Ishikawa (cell line): ENCODE data around the gene CLCN2.

Source experiments
- CREB1 ChIP-seq: IDR thresholded peaks from 2 replicates; pipeline ENCODE4 v1.6.1; 2012; ENCODE audit warnings: low read depth
- EP300 ChIP-seq: IDR thresholded peaks from 2 replicates; pipeline ENCODE4 v1.6.1; 2012; ENCODE audit warnings: borderline replicate concordance
- TAF1 ChIP-seq: IDR thresholded peaks from 2 replicates; pipeline ENCODE4 v1.6.1; 2012; ENCODE audit warnings: low read depth, mild to moderate bottlenecking
- TF ChIP-seq, protein P1 (sequence below): IDR thresholded peaks from 2 replicates; pipeline ENCODE4 v1.6.1; 2012
- TF ChIP-seq, protein P2 (sequence below): IDR thresholded peaks from 2 replicates; pipeline ENCODE4 v1.6.1; 2012

DNA sequence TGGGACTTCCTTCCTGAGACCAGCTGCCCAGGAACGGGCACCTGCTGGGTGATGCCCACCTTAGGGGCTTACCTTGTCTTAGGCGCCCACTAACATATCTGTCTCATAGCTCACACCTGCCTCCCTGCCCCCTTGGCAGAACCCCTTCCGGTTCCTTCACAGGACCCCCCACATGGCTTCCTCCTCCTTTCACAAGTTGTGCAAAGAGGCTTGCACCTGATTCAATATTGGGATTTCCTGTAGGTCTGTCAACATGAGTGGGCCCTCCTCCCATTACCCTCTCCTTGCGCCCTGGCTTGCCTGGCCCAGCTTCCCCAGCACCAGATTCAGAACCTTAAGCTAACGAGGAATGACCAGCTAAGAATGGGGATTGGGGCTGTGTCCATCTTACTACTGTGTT is 16.0 kb upstream of the CLCN2 start:
- TF ChIP-seq, protein P1, sequence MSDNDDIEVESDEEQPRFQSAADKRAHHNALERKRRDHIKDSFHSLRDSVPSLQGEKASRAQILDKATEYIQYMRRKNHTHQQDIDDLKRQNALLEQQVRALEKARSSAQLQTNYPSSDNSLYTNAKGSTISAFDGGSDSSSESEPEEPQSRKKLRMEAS: no peak
- TF ChIP-seq EP300: no peak
- TF ChIP-seq TAF1: no peak
- TF ChIP-seq, protein P2, sequence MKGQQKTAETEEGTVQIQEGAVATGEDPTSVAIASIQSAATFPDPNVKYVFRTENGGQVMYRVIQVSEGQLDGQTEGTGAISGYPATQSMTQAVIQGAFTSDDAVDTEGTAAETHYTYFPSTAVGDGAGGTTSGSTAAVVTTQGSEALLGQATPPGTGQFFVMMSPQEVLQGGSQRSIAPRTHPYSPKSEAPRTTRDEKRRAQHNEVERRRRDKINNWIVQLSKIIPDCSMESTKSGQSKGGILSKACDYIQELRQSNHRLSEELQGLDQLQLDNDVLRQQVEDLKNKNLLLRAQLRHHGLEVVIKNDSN: no peak
- TF ChIP-seq CREB1: no peak
